GM19438 (cell line): Measurements from ENCODE around the gene PUS1.
"Not testable (repeated sequence)": the region's sequence is repeated elsewhere in the genome, so short reads cannot be mapped to it uniquely, and the experiment has no call there.

Experiments used
- ATAC-seq: cut with Tn5 transposase; IDR thresholded peaks from one replicate; pipeline ENCODE4 v1.9.1; 2021; ENCODE audit warnings: low read depth; ENCODE audit not compliant: unreplicated experiment

The PUS1 gene

GRCh38 chr12:131959116-131959515, 30.0 kb downstream of the PUS1 start:
- ATAC-seq: no peak

GRCh38 chr12:131959641-131960589, 30.8 kb downstream of the PUS1 start:
- no peak for ATAC-seq

GRCh38 chr12:131960590-131961325, 31.7 kb downstream of the PUS1 start:
- ATAC-seq: not testable (repeated sequence)

GRCh38 chr12:131961328-131961727, 32.3 kb downstream of the PUS1 start:
- not testable (repeated sequence) for ATAC-seq

- no peak for ATAC-seq
Measured at GRCh38 chr12:131962069-131962468, 33.0 kb downstream of the PUS1 start.

- ATAC-seq: no peak
Measured at GRCh38 chr12:131963381-131963780, 34.3 kb downstream of the PUS1 start.

- no peak for ATAC-seq
Measured at GRCh38 chr12:131965073-131965472, 36.0 kb downstream of the PUS1 start.

- ATAC-seq: no peak
Measured at GRCh38 chr12:131971226-131971625, 42.1 kb downstream of the PUS1 start.

GRCh38 chr12:131975228-131975627, 46.2 kb downstream of the PUS1 start:
- ATAC-seq: no peak

- no peak for ATAC-seq
Measured at GRCh38 chr12:131979606-131980005, 50.5 kb downstream of the PUS1 start.

- ATAC-seq: no peak
Measured at GRCh38 chr12:131980263-131980662, 51.2 kb downstream of the PUS1 start.

GRCh38 chr12:131981388-131981787, 52.3 kb downstream of the PUS1 start:
- ATAC-seq: no peak

GRCh38 chr12:131982041-131982440, 53.0 kb downstream of the PUS1 start:
- no peak for ATAC-seq

- ATAC-seq: no peak
Measured at GRCh38 chr12:131983026-131983425, 54.0 kb downstream of the PUS1 start.

- no peak for ATAC-seq
Measured at GRCh38 chr12:131983554-131983953, 54.5 kb downstream of the PUS1 start.

- ATAC-seq: no peak
Measured at GRCh38 chr12:131984334-131984733, 55.3 kb downstream of the PUS1 start.

- ATAC-seq: not testable (repeated sequence)
Measured at GRCh38 chr12:131985510-131985875, 56.4 kb downstream of the PUS1 start.

GRCh38 chr12:131986361-131986760, 57.3 kb downstream of the PUS1 start:
- no peak for ATAC-seq

- ATAC-seq: no peak
Measured at GRCh38 chr12:131986910-131987309, 57.8 kb downstream of the PUS1 start.

- no peak for ATAC-seq
Measured at GRCh38 chr12:131987552-131987951, 58.5 kb downstream of the PUS1 start.

GRCh38 chr12:131988054-131988796, 59.1 kb downstream of the PUS1 start:
- ATAC-seq: no peak
